Osteoblast (primary cell): Measurements from ENCODE around the gene KAT6B. TPM values are rescaled to one million over a fixed set of nuclear protein-coding genes. Genes with fewer than 3 reads are reported as not detected.

Experiments
- DNase-seq: peaks from one replicate; pipeline ENCODE4 v3.0.0; 2011; ENCODE audit warnings: low spot score, mixed read lengths; ENCODE audit not compliant: insufficient read length; ENCODE audit errors: missing footprints
- H2AFZ ChIP-seq: 2 replicates; pipeline ENCODE4 v1.6.0; 2011; ENCODE audit warnings: mild to moderate bottlenecking, low read length
- H3K27ac ChIP-seq: 2 replicates; pipeline ENCODE4 v1.5.1; 2011; ENCODE audit warnings: mild to moderate bottlenecking, low read depth, low read length, moderate library complexity
- H3K27me3 ChIP-seq: 2 replicates; pipeline ENCODE4 v1.6.0; 2012; ENCODE audit warnings: mild to moderate bottlenecking, control low read depth, inconsistent platforms, low read length, moderate library complexity; ENCODE audit not compliant: insufficient read depth
- H3K36me3 ChIP-seq: 2 replicates; pipeline ENCODE4 v1.5.1; 2011; ENCODE audit warnings: mild to moderate bottlenecking, low read length, control low read depth, moderate library complexity; ENCODE audit not compliant: insufficient read depth
- H3K4me1 ChIP-seq: 2 replicates; pipeline ENCODE4 v1.5.1; 2011; ENCODE audit warnings: mild to moderate bottlenecking, low read length, control low read depth, moderate library complexity; ENCODE audit not compliant: insufficient read depth
- H3K4me2 ChIP-seq: 2 replicates; pipeline ENCODE4 v1.6.0; 2011; ENCODE audit warnings: mild to moderate bottlenecking, low read length; ENCODE audit not compliant: insufficient read depth
- H3K4me3 ChIP-seq: fragments of 200-600 bp; sonication (generic); 3 replicates; pipeline ENCODE4 v1.5.1; 2012; ENCODE audit warnings: mild to moderate bottlenecking, low read length, inconsistent platforms; ENCODE audit not compliant: insufficient read depth
- H3K79me2 ChIP-seq: 2 replicates; pipeline ENCODE4 v1.6.0; 2012; ENCODE audit warnings: mild to moderate bottlenecking, low read length, control low read depth, inconsistent platforms; ENCODE audit not compliant: insufficient read depth
- H3K9me3 ChIP-seq: 2 replicates; pipeline ENCODE4 v1.5.1; 2011; ENCODE audit warnings: low read depth, low read length, control low read depth
- H4K20me1 ChIP-seq: 2 replicates; pipeline ENCODE4 v1.6.0; 2012; ENCODE audit warnings: mild to moderate bottlenecking, low read length, control low read depth; ENCODE audit not compliant: insufficient read depth
- total RNA-seq: library from RNA; depleted of rRNA; stranded (reverse); fragments of >200 nt; gene quantifications from 2 replicates; pipeline ENCODE4 v1.2.3, GENCODE V29; 2012
- TF ChIP-seq, protein P1 (sequence below): IDR thresholded peaks from 2 replicates; pipeline ENCODE4 v1.5.1; 2011; ENCODE audit warnings: mild to moderate bottlenecking, low read depth, low read length, moderate library complexity; ENCODE audit errors: extremely low read depth

Gene KAT6B
- total RNA-seq, 1 donor = 24.6 TPM

DNA sequence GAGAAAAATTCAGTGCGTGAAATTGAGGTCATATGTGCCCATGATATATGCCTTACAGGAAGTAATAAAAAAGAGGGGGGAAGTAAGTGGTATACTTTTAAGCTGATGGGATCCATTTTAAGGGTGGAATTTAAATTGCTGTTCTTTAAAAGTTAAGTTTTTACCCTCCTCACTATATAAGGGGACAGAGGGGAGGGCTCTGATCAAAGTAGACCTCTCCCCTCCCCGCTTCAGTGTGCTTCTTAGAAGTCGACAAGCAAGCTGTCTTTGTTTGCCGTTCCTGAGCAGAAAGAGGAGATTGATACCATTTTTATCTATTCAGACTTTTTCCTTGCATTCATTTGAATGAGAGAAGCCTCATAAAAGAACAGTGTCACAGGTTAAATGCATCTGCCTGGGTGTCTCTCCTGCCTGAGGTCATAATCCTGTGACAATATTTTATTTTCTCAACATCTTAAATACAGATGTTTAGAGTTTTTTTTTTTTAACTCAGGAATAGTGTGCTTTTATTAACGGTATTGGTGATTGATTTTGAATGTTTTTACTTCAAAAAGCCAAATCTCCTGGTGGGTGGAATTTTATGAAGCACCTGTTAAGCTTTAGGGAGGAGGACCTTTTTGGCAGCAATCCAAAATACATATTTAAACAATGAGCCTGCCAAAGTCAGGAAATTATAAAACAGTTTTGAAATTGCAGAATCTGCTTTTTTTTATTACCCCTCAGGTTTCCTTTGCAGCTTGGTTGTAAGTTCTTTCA lies 141.7 kb downstream of the KAT6B start:
- Histone ChIP-seq H3K36me3 (no peaks in the 10 kb centered on the region), H3K79me2 (peaks cover 6% of the 10 kb centered on the region), H3K9me3 (no peaks in the 10 kb centered on the region), H4K20me1 (peaks cover 20% of the 10 kb centered on the region), H3K4me3 (no peak overlapping the region), H3K4me1 (no peaks in the 10 kb centered on the region), H3K27ac (no peak overlapping the region), H3K27me3 (no peaks in the 10 kb centered on the region), H2AFZ (no peak overlapping the region), H3K4me2 (no peak overlapping the region)
- no peak for DNase-seq
- TF ChIP-seq, protein P1, sequence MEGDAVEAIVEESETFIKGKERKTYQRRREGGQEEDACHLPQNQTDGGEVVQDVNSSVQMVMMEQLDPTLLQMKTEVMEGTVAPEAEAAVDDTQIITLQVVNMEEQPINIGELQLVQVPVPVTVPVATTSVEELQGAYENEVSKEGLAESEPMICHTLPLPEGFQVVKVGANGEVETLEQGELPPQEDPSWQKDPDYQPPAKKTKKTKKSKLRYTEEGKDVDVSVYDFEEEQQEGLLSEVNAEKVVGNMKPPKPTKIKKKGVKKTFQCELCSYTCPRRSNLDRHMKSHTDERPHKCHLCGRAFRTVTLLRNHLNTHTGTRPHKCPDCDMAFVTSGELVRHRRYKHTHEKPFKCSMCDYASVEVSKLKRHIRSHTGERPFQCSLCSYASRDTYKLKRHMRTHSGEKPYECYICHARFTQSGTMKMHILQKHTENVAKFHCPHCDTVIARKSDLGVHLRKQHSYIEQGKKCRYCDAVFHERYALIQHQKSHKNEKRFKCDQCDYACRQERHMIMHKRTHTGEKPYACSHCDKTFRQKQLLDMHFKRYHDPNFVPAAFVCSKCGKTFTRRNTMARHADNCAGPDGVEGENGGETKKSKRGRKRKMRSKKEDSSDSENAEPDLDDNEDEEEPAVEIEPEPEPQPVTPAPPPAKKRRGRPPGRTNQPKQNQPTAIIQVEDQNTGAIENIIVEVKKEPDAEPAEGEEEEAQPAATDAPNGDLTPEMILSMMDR = no peak

DNA sequence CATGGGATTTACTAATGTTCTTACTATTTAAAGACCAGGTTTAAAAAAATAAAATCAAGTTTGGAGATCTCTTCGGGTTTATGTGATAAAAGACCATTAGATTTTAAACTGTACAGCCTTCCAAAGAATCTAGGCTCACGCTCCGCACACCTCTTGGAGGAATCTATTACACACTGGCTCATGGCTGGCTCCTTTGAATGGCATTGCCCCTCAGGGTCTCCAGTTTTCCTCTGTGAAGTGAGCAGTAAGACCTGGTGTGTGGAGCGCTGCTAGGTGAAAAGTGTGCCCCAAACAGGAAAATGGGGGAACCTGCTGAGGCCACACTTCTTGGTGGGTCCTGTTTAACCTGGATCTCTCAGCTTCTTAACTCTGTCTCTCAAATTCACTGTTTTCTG lies 142.3 kb downstream of the KAT6B start:
- TF ChIP-seq, protein P1 = no peak
- H3K79me2 ChIP-seq = peaks cover 6% of the 10 kb centered on the region

DNA sequence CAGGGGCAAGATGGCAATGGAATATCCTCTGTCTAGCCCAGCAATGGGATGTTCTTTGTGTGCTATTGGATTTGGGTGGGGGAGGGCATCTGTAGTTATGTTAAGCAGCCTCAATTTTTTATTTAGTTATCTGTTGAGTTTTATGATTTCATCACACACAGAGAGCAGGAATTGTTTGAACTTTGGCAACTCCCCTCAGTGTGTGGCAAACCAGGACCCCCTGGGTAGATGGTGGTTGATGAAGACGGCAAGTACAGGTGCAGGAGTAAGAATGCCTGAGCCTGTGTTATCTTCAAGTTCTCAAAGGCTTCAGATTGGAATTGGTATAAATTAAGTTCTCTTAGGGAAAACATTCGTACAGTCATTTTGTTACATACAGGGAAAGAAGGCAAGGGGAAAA lies 142.7 kb downstream of the KAT6B start:
- Histone ChIP-seq H3K27ac (no peak overlapping the region), H3K4me2 (no peak overlapping the region), H3K36me3 (no peaks in the 10 kb centered on the region), H3K27me3 (no peaks in the 10 kb centered on the region), H3K9me3 (no peaks in the 10 kb centered on the region), H2AFZ (no peak overlapping the region), H3K4me1 (no peaks in the 10 kb centered on the region), H4K20me1 (peaks cover 20% of the 10 kb centered on the region), H3K79me2 (peaks cover 6% of the 10 kb centered on the region), H3K4me3 (no peak overlapping the region)
- DNase-seq = no peak
- TF ChIP-seq, protein P1 = no peak

More for the DNA sequence above, 142.3 kb downstream of the KAT6B start:
- Histone ChIP-seq H2AFZ (no peak overlapping the region), H3K4me2 (no peak overlapping the region), H3K9me3 (no peaks in the 10 kb centered on the region), H3K4me3 (no peak overlapping the region), H3K27me3 (no peaks in the 10 kb centered on the region), H3K36me3 (no peaks in the 10 kb centered on the region), H3K4me1 (no peaks in the 10 kb centered on the region), H4K20me1 (peaks cover 20% of the 10 kb centered on the region), H3K27ac (no peak overlapping the region)
- no peak for DNase-seq

DNA sequence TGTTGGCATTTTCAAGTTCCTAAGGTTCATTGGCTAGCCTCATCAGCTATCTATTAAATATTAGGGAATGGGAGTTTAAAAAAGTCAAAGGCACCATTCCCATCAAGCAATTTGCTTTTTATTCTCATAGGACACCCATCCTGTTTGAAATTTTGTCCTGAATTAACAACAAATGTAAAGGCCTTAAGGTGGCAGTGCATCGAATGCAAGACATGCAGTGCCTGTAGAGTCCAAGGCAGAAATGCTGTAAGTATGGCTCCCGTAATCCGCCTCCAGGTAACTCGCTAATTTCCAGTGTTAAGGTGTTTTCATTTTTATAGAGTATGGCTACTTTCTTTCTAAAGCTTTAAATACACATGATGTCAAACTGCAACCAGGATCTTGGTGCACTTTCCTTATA lies 143.1 kb downstream of the KAT6B start:
- H3K36me3 ChIP-seq = no peaks in the 10 kb centered on the region
- H3K27me3 ChIP-seq = no peaks in the 10 kb centered on the region
- no peak overlapping the region for H3K4me2 ChIP-seq
- no peak overlapping the region for H3K4me3 ChIP-seq
- H4K20me1 ChIP-seq = peaks cover 19% of the 10 kb centered on the region
- no peak overlapping the region for H3K27ac ChIP-seq
- DNase-seq = no peak
- H3K4me1 ChIP-seq = no peaks in the 10 kb centered on the region
- no peak overlapping the region for H2AFZ ChIP-seq
- H3K9me3 ChIP-seq = no peaks in the 10 kb centered on the region
- peaks cover 6% of the 10 kb centered on the region for H3K79me2 ChIP-seq
- TF ChIP-seq, protein P1 = no peak
